Right lobe of liver (tissue), 6 donors: ENCODE results near the gene UGT1A1. TPM values are rescaled to one million over a fixed set of nuclear protein-coding genes. Genes with fewer than 3 reads are reported as not detected.

ENCODE experiments used
- ATAC-seq, 4 donors: fragments of 200-7000 bp; cut with Tn5 transposase; one replicate each; pipeline ENCODE4 v1.9.1; 2020; ENCODE audit warnings: mild to moderate bottlenecking in 4 of 4, moderate library complexity in 4 of 4
- DNase-seq, 3 donors: peaks; one replicate each; pipeline ENCODE4 v3.0.0-alpha.2; 2020
- H3K27ac ChIP-seq, 3 donors: fragments of 200-600 bp; one replicate each; pipeline ENCODE4 v1.8.0; 2022
- H3K27me3 ChIP-seq, 2 donors: fragments of 200-600 bp; one replicate each; pipeline ENCODE4 v1.8.0; 2022
- H3K36me3 ChIP-seq, 4 donors: fragments of 200-600 bp; sonication (generic) in 1 of 4; one replicate each; pipeline versions ENCODE4 v1.5.1 to v1.8.0; 2017 to 2022; ENCODE audit warnings: control low read depth in 1 of 4
- H3K4me1 ChIP-seq, 4 donors: fragments of 200-600 bp; sonication (generic) in 1 of 4; one replicate each; pipeline versions ENCODE4 v1.5.1 to v1.8.0; 2017 to 2022; ENCODE audit warnings: control low read depth in 1 of 4
- H3K4me3 ChIP-seq, 3 donors: fragments of 200-600 bp; one replicate each; pipeline ENCODE4 v1.8.0; 2022
- H3K9me3 ChIP-seq, 4 donors: fragments of 200-600 bp; sonication (generic) in 1 of 4; one replicate each; pipeline versions ENCODE4 v1.5.1 to v1.8.0; 2017 to 2022; ENCODE audit warnings: control low read depth in 1 of 4
- CTCF ChIP-seq, 4 donors: fragments of 200-600 bp in 3 of 4; fragments of 450-650 bp in 1 of 4; IDR thresholded peaks; one replicate each; pipeline versions ENCODE4 v1.5.1 to v1.8.0; 2016 to 2022; ENCODE audit warnings: antibody characterized with exemption in 4 of 4, mild to moderate bottlenecking in 2 of 4
- POLR2A ChIP-seq: fragments of 450-650 bp; IDR thresholded peaks from one replicate; pipeline ENCODE4 v1.6.1; 2017; ENCODE audit warnings: antibody characterized with exemption, mild to moderate bottlenecking
- WGBS: methylation state at CpG from one replicate; pipeline ENCODE4 v1.1.6; 2018; ENCODE audit warnings: low coverage, low lambda C conversion rate; ENCODE audit not compliant: insufficient coverage; ENCODE audit errors: missing lambda C conversion rate; 5-methylcytosine and 5-hydroxymethylcytosine counted together
- intact Hi-C, 2 donors: fragments of 100-400 bp; cut with DNase I; formaldehyde crosslinking; loops; one replicate each; pipeline versions ENCODE4 v1.11.2 to v1.14.1; 2022
- total RNA-seq, 6 experiments: library from RNA; depleted of rRNA in 2 of 6; stranded (reverse); fragments of >200 nt in 2 of 6; fragmentation: NEBNext Ultra II Directional in 3 of 6; extraction: Animal tissue kit (Norgen Biotek cat#: 25700) in 3 of 6; gene quantifications; one replicate each; pipeline versions ENCODE4 v1.1.0 to v1.2.4, GENCODE V29; 2016 to 2023
- donor health status: DM: no; HTN: yes; CAD: no.
- donor health status: DM: no; HTN: no; CAD: no.
- donor health status: DM: no; HTN: no; CAD: no.
- donor health status: DM: no; HTN: yes; CAD: no.
- donor health status: DM: no; HTN: yes; CAD: no.

The UGT1A1 gene
- total RNA-seq, 6 experiments from 2014 or later = 97.5 to 1,279 (median 171) TPM

DNA sequence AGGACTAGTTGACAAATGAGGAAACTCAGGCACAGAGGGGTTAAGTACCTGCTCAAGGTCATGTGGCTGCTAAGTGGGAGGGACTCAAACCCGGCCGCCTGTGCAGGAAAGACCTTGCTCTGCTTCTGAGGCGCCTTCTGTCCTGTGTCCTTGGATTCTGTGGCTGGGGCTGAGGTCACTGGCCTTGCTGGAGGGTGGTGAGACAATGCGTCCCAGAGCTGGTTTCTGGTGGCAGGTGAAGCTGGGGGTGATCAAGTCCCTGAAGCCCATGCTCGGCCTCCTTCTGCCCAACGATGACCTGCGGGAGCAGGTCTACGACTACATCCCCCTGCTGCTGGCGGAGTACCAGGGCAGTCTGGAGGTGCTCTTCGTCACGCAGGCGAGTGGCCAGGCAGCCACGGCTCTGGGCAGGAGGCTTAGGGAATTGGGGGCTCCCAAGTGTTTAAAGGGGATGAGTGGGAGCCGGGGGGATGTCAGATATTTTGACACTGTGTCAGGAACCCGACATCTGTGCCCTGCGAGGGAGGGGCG, 34.1 kb downstream of the UGT1A1 start:
- ATAC-seq = no peak
- Histone ChIP-seq H3K4me1 (no peaks in the 10 kb centered on the region), H3K27ac (no peak overlapping the region), H3K9me3 (no peaks in the 10 kb centered on the region), H3K36me3 (no peaks in the 10 kb centered on the region), H3K27me3 (no peaks in the 10 kb centered on the region), H3K4me3 (no peak overlapping the region)
- WGBS = 92% methylated on average over 4 of the region's 17 CpGs
- no peak for DNase-seq
- TF ChIP-seq CTCF (IDR thresholded peaks at IDR 0.05) (no peak), POLR2A (no peak)
- intact Hi-C loops = no loop called here

DNA sequence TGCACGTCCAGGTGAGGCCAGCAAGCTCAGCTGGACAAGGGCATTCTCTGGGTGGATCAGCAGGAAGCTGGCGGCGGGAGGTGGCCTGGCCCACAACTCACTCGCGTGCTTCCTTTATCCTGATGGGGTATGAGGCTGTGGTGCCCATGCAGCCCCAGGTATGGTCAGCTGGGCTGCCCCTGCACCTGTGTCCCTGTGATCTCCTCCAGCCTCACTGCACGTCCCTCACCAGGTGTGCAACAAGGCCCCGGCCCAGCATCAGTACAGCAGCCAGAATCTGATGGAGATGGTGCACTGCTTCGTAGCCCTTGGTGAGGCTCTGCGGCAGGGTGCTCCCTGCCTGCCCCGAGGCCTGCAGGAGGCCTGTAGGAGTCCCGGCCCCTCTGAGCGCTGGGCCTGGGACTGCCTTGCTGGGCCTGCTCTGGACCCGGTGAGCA, 35.7 kb downstream of the UGT1A1 start:
- Histone ChIP-seq H3K4me3 (no peak overlapping the region), H3K4me1 (no peaks in the 10 kb centered on the region), H3K27ac (no peak overlapping the region), H3K36me3 (no peaks in the 10 kb centered on the region), H3K27me3 (no peaks in the 10 kb centered on the region), H3K9me3 (no peaks in the 10 kb centered on the region)
- ATAC-seq (no peak), DNase-seq (no peak)
- intact Hi-C loops = no loop called here
- TF ChIP-seq POLR2A (no peak), CTCF (IDR thresholded peaks at IDR 0.05) (no peak)
- 94% methylated on average over 5 of the region's 13 CpGs for WGBS

GRCh38 chr2:233796254-233796653, 36.2 kb downstream of the UGT1A1 start:
- no peaks in the 10 kb centered on the region for H3K9me3 ChIP-seq
- H3K4me1 ChIP-seq = no peaks in the 10 kb centered on the region
- intact Hi-C loops = no loop called here
- ATAC-seq (no peak), DNase-seq (no peak)
- no peaks in the 10 kb centered on the region for H3K36me3 ChIP-seq
- no peaks in the 10 kb centered on the region for H3K27me3 ChIP-seq
- no peak overlapping the region for H3K27ac ChIP-seq
- H3K4me3 ChIP-seq = no peak overlapping the region
- WGBS = 91% methylated on average over 8 of the region's 9 CpGs
- TF ChIP-seq CTCF (IDR thresholded peaks at IDR 0.05) (no peak), POLR2A (no peak)

DNA sequence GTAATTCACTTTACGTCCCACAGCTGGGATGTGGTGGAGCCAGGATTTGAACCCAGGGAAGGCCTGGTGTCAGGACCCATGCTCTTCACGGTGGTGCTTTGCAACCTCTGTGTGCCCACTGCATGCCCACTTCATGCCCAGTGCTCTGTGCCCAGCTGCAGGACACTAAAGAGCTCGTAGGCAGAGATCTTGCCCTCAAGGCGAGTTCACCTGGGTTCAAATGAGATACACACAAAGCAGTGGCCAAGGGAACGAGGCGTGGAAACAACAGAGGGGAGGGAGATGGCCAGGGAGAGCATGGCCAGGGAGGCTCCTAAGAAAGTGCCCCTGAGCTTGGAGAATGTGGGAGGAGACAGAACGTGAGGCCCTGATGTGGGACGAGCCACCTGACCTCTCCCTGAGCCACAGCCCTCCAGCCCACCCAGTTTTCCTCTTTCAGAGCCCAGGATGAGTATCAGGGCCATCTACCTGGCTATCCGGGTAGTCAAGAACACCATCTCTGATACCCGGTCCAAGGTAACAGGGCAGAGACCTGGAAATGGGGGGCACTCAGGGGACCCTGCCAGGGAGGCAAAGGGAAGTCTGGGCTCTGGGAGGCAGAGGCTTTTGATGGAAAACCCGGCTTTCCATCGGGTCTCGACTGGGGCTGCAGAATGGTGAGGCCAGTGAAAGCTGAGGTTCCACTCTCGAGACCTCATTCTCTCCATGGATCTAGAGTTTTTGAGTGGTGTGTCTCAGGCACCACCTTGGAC, 38.4 kb downstream of the UGT1A1 start:
- DNase-seq (no peak), ATAC-seq (no peak)
- Histone ChIP-seq H3K4me1 (no peaks in the 10 kb centered on the region), H3K27me3 (no peaks in the 10 kb centered on the region), H3K9me3 (no peaks in the 10 kb centered on the region), H3K36me3 (no peaks in the 10 kb centered on the region), H3K4me3 (no peak overlapping the region), H3K27ac (no peak overlapping the region)
- TF ChIP-seq POLR2A = no peak
- TF ChIP-seq CTCF (IDR thresholded peaks at IDR 0.05) = no peak
- WGBS = 75% methylated on average over 5 of the region's 14 CpGs
- intact Hi-C loops = no loop called here
